Astrocyte (in vitro differentiated cells and primary cell): ENCODE results near the gene ZNF768.

Experiments
- EZH2 ChIP-seq: IDR thresholded peaks from 2 replicates; pipeline ENCODE4 v1.6.1; 2012; ENCODE audit warnings: mild to moderate bottlenecking, low read length, inconsistent platforms; ENCODE audit not compliant: insufficient read depth
- TF ChIP-seq, protein P1 (sequence below): IDR thresholded peaks from 2 replicates; pipeline ENCODE4 v1.5.1; 2011; ENCODE audit warnings: low read depth, mild to moderate bottlenecking, inconsistent platforms, low read length, moderate library complexity; ENCODE audit not compliant: insufficient read depth

DNA sequence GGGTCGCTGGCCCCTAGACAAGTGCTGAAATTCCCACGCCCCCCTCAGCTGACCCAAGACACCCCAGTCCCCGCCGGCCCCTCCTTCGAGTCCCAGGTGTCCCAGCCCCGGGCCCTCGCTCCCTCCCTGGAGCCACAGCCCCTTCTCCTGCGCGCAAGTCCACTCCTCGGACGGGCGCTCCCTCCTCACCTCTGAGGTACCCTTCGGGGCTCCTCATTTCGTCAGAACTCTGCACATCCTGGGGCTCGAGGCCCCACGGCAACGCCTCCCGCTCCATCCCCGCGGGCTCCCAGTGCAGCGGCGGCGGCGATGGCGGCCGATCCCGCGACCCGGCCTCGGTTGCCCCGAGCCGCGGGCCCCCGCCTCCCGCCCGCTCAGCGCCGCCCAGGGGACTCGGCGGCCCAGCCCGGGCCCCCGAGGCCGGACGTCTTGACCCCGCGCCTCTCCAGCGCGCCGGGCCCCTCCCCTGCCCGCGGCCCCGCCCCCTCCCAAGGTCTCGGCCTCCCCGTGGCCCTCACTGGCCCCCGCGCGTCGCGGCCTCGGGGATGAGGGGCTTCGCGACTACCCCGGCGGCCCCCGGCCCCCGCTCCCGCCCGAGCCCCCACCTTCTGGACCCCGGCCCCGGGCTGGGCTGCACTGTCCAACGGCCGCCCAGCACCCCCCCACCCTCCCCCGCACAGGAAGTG, at the start of gene ZNF768:
- TF ChIP-seq, protein P1, sequence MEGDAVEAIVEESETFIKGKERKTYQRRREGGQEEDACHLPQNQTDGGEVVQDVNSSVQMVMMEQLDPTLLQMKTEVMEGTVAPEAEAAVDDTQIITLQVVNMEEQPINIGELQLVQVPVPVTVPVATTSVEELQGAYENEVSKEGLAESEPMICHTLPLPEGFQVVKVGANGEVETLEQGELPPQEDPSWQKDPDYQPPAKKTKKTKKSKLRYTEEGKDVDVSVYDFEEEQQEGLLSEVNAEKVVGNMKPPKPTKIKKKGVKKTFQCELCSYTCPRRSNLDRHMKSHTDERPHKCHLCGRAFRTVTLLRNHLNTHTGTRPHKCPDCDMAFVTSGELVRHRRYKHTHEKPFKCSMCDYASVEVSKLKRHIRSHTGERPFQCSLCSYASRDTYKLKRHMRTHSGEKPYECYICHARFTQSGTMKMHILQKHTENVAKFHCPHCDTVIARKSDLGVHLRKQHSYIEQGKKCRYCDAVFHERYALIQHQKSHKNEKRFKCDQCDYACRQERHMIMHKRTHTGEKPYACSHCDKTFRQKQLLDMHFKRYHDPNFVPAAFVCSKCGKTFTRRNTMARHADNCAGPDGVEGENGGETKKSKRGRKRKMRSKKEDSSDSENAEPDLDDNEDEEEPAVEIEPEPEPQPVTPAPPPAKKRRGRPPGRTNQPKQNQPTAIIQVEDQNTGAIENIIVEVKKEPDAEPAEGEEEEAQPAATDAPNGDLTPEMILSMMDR: no peak
- TF ChIP-seq EZH2: no peak
